MCF 10A (cell line): ENCODE data around the gene PLBD2. TPM values are rescaled to one million over a fixed set of nuclear protein-coding genes. Genes with fewer than 3 reads are reported as not detected.

Source experiments
- BruUV-seq: library from RNA; stranded (reverse); fragments of 400-500 nt; replicated peaks from 2 replicates; lab custom pipeline; 2021; lab: Mats Ljungman, UMichigan
- CTCF ChIA-PET: fragments of 300-600 bp; sonication (Branson Sonifier 250); formaldehyde crosslinking; extraction: SDS; loops from one replicate; lab custom pipeline; 2021; ENCODE audit warnings: antibody characterized with exemption, inconsistent platforms; lab: Yijun Ruan, JAX
- POLR2A ChIA-PET: fragments of 300-600, 350-650 bp; sonication (Branson Sonifier 250); formaldehyde crosslinking; extraction: SDS; loops from one replicate; lab custom pipeline; 2020; ENCODE audit warnings: antibody characterized with exemption, inconsistent platforms; lab: Yijun Ruan, JAX
- DNase-seq: peaks from one replicate; pipeline ENCODE4 v3.0.0-alpha.2; 2018; ENCODE audit not compliant: unreplicated experiment
- H3K27ac Mint-ChIP-seq: one replicate; pipeline ENCODE4 v1.8.0; 2022; ENCODE audit warnings: mild to moderate bottlenecking, low read depth, mixed read lengths; ENCODE audit not compliant: unreplicated experiment
- H3K27me3 Mint-ChIP-seq: one replicate; pipeline ENCODE4 v1.8.0; 2022; ENCODE audit warnings: mixed read lengths; ENCODE audit not compliant: insufficient read depth, unreplicated experiment
- H3K36me3 Mint-ChIP-seq: one replicate; pipeline ENCODE4 v1.8.0; 2022; ENCODE audit warnings: mild to moderate bottlenecking, moderate library complexity, mixed read lengths; ENCODE audit not compliant: insufficient read depth, unreplicated experiment
- H3K4me1 Mint-ChIP-seq: one replicate; pipeline ENCODE4 v1.8.0; 2022; ENCODE audit warnings: mixed read lengths; ENCODE audit not compliant: insufficient read depth, unreplicated experiment
- H3K4me3 Mint-ChIP-seq: one replicate; pipeline ENCODE4 v1.8.0; 2022; ENCODE audit warnings: mild to moderate bottlenecking, moderate library complexity, mixed read lengths; ENCODE audit not compliant: unreplicated experiment
- H3K9me3 Mint-ChIP-seq: one replicate; pipeline ENCODE4 v1.8.0; 2022; ENCODE audit warnings: mixed read lengths; ENCODE audit not compliant: unreplicated experiment
- intact Hi-C: fragments of 100-400 bp; cut with micrococcal nuclease; formaldehyde crosslinking; loops from 2 replicates; pipeline ENCODE4 v1.14.1; 2022
- total RNA-seq: library from RNA; stranded (reverse); gene quantifications from 2 replicates; pipeline ENCODE4 v1.2.3, GENCODE V29; 2022
- TF ChIP-seq, protein P1 (sequence below): fragments of 200-600 bp; IDR thresholded peaks from one replicate; pipeline ENCODE4 v1.8.0; 2022; ENCODE audit warnings: antibody characterized with exemption, mild to moderate bottlenecking; ENCODE audit not compliant: unreplicated experiment

Gene PLBD2
- total RNA-seq, 1 experiment from 2014 or later, result 18.1 TPM

DNA sequence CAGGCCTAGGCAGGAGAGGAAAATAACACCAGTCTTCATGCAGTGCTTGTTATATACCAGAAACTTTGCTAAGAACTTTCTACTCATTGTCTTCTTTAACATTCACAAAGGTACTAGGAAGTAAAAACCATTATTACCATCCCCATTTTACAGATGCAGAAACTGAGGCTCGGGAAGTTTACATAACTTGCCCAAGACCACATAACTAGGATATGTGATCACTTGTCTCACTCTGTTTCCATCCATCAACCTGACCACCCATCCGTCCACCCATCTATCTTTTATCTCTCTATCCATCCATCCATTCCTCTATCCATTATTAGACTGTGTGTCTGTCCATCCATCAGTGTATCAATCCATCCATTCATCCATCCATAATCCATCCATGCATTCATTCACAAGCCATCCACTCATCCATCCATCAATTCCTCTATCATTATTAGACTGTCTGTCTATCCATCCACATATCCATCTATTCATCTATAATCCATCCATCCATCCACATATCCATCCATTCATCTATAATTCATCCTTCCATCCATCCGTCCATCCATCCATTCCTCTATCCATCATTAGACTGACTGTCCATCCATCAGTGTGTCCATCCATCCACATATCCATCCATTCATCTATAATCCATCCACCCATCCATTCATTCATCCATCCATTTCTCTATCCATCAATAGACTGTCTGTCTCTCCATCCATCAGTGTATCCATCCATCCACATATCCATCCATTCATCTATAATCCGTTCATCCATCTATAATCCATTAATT, 80.3 kb downstream of the PLBD2 start:
- ChIA-PET POLR2A (no interaction called here), CTCF (interaction anchor here (0.6 kb wide), 1 partner anchor 33 kb away, joined by 7 read pairs; no protein-coding TSS in a partner anchor)
- intact Hi-C loops, result loop anchor here (1.0 kb wide), 1 partner anchor 474 kb away; no protein-coding TSS in a partner anchor
- no peaks in the 10 kb centered on the region for H3K4me1 Mint-ChIP-seq
- H3K27me3 Mint-ChIP-seq, result no peaks in the 10 kb centered on the region
- H3K4me3 Mint-ChIP-seq, result no peak overlapping the region
- TF ChIP-seq, protein P1, sequence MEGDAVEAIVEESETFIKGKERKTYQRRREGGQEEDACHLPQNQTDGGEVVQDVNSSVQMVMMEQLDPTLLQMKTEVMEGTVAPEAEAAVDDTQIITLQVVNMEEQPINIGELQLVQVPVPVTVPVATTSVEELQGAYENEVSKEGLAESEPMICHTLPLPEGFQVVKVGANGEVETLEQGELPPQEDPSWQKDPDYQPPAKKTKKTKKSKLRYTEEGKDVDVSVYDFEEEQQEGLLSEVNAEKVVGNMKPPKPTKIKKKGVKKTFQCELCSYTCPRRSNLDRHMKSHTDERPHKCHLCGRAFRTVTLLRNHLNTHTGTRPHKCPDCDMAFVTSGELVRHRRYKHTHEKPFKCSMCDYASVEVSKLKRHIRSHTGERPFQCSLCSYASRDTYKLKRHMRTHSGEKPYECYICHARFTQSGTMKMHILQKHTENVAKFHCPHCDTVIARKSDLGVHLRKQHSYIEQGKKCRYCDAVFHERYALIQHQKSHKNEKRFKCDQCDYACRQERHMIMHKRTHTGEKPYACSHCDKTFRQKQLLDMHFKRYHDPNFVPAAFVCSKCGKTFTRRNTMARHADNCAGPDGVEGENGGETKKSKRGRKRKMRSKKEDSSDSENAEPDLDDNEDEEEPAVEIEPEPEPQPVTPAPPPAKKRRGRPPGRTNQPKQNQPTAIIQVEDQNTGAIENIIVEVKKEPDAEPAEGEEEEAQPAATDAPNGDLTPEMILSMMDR, result no peak
- no peak overlapping the region for H3K27ac Mint-ChIP-seq
- no peak for DNase-seq
- H3K9me3 Mint-ChIP-seq, result no peaks in the 10 kb centered on the region
- no peaks in the 10 kb centered on the region for H3K36me3 Mint-ChIP-seq
- BruUV-seq, result TSS peak; percentile 23

DNA sequence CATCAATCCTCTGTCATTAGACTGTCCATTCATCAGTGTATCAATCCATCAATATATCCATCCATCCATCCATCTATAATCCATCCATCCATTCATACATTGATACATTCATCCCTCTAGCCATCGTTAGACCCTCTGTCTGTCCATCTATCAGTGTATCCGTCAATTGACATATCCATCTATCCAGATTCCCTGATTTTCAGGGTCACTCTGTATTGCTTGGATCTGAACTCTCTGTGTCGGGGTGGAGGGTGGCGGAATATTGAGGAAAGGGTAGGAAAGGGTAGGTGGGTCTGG, 80.9 kb downstream of the PLBD2 start:
- no peaks in the 10 kb centered on the region for H3K27me3 Mint-ChIP-seq
- H3K9me3 Mint-ChIP-seq, result no peaks in the 10 kb centered on the region
- DNase-seq, result no peak
- intact Hi-C loops, result loop anchor here (1.0 kb wide), 1 partner anchor 473 kb away; no protein-coding TSS in a partner anchor
- TF ChIP-seq, protein P1, result no peak
- ChIA-PET POLR2A (no interaction called here), CTCF (interaction anchor here (0.6 kb wide), 2 partner anchors 384 to 388 kb away, joined by 3 read pairs; no protein-coding TSS in a partner anchor)
- H3K4me3 Mint-ChIP-seq, result no peak overlapping the region
- no peak overlapping the region for H3K27ac Mint-ChIP-seq
- H3K4me1 Mint-ChIP-seq, result no peaks in the 10 kb centered on the region
- H3K36me3 Mint-ChIP-seq, result no peaks in the 10 kb centered on the region
- BruUV-seq, result no TSS peak

DNA sequence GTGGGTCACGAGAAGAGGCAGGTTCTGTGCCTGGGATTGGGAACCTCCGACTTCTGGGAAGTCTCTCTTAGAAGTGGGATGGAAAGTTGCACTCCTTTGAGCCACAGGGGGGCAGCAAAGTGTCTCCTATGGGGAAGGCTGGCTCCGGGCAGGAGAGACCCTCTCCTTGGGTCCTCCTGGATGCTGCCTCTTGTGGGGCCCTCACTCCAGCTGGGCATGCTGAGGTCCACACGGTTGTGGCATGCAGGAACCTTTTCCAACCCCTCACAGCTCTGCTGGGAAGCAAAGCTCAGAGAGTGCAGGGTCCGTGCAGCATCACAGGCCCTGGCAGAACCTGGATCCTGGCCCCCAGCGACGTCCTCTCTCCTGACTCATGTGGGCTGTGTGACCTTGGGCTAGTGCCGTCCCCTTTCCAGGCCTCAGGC, 81.2 kb downstream of the PLBD2 start:
- no peak overlapping the region for H3K4me3 Mint-ChIP-seq
- H3K36me3 Mint-ChIP-seq, result no peaks in the 10 kb centered on the region
- CTCF ChIA-PET, result interaction anchor here (0.6 kb wide), 2 partner anchors 385 to 388 kb away, joined by 3 read pairs; no protein-coding TSS in a partner anchor
- POLR2A ChIA-PET, result no interaction called here
- intact Hi-C loops, result loop anchor here (1.0 kb wide), 1 partner anchor 473 kb away; no protein-coding TSS in a partner anchor
- no peaks in the 10 kb centered on the region for H3K4me1 Mint-ChIP-seq
- DNase-seq, result peak; percentile 54
- no peaks in the 10 kb centered on the region for H3K9me3 Mint-ChIP-seq
- BruUV-seq, result no TSS peak
- TF ChIP-seq, protein P1, result peak; percentile 58
- H3K27me3 Mint-ChIP-seq, result no peaks in the 10 kb centered on the region
- H3K27ac Mint-ChIP-seq, result no peak overlapping the region

DNA sequence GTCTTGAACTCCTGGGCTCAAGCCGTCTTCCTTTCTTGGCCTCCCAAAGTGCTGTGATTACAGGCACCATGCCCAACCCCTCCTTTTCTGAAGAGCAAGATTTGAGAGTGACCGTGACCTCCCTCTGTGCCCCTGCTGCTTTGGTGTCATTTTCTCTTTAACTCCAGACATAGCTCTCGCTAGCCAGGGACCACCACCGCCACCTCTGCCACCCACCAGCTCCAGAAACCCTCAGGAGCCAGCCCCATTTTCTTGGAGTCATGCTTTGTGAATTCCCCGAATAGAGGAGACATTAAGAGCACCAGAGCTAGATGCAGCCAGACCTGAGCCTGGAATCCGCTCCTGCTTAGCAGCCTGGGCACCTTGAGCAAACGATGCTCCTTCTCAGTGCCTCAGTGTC, 81.9 kb downstream of the PLBD2 start:
- TF ChIP-seq, protein P1, result no peak
- no peaks in the 10 kb centered on the region for H3K27me3 Mint-ChIP-seq
- H3K27ac Mint-ChIP-seq, result no peak overlapping the region
- H3K4me1 Mint-ChIP-seq, result no peaks in the 10 kb centered on the region
- no peak for DNase-seq
- no peak overlapping the region for H3K4me3 Mint-ChIP-seq
- intact Hi-C loops, result no loop called here
- POLR2A ChIA-PET, result no interaction called here
- BruUV-seq, result no TSS peak
- CTCF ChIA-PET, result interaction anchor here (0.7 to 1.2 kb wide), 3 partner anchors 15 to 474 kb away, joined by 3 to 4 read pairs (median 3); no protein-coding TSS in a partner anchor
- H3K9me3 Mint-ChIP-seq, result no peaks in the 10 kb centered on the region
- no peaks in the 10 kb centered on the region for H3K36me3 Mint-ChIP-seq
